SK-N-MC (cell line): Measurements from ENCODE around the gene HMOX1.

Experiments
- EZH2 ChIP-seq: fragments of 200-600 bp; sonication (generic); IDR thresholded peaks from one replicate; pipeline ENCODE4 v1.6.1; 2017; ENCODE audit warnings: antibody characterized with exemption
- POLR2AphosphoS5 ChIP-seq: IDR thresholded peaks from 2 replicates; pipeline ENCODE4 v1.6.1; 2012; ENCODE audit warnings: mild to moderate bottlenecking, low read depth, low read length, borderline replicate concordance

- TF ChIP-seq EZH2, result no peak
- no peak for TF ChIP-seq POLR2AphosphoS5
Observed at GRCh38 chr22:35349368-35349703, 31.6 kb upstream of the HMOX1 start.
